NCI-H187 treated with DMSO at 0.1 percent for 48 hours (cell line): ENCODE data around the gene RPRD1A.
"Not testable (repeated sequence)": the region's sequence is repeated elsewhere in the genome, so short reads cannot be mapped to it uniquely, and the experiment has no call there.

ENCODE experiments used
- DNase-seq: peaks from one replicate; lab custom pipeline; 2025; lab: John Stamatoyannopoulos, UW

Gene RPRD1A

DNA sequence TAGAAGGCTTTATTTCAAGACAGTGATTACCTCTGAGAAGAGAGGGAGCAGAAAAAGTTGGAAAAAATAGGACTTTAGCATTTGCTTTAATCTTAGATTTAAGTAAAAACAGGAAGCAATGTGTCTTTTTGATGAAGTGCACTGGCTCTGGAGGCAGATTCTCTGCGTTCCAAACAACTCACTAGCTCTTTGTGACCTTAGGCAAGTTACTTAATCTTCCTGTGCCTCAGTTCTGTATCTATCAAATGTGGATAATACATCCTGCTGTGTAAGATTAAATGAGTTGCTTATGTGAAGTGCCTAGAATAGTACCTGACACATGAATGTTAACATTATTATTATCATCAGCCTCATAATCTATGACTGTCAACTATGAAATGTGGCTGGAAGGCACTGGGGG, 42.3 kb downstream of the RPRD1A start:
- no peak for DNase-seq

- not testable (repeated sequence) for DNase-seq
Measured at GRCh38 chr18:36024241-36024640, 43.1 kb downstream of the RPRD1A start.

- DNase-seq: no peak
Measured at GRCh38 chr18:36023336-36023735, 44.0 kb downstream of the RPRD1A start.

DNA sequence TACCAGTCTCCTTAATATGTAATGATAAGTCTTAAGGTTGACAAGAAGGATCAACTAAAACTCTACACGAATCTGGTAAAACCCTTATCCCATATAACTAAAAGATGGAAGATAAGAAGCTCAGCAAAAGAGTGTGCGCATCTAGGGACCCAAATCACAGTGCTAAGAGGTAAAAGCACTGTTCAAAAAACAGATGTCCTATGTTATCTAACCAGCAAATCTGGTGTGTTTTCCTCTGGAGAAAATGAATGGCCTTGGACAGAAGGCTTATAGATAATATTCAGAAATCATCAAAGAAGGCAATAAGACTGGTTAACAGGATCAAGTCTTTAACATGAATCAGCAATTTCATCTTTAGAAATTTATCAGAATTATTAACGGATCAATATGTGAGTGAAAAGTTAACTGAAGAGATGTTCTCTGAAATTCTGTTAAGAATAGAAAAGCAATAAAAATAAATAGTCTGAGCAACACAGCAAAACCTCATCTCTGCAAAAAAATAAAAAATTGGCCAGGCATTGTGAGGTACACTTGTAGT, 47.1 kb downstream of the RPRD1A start:
- no peak for DNase-seq

GRCh38 chr18:36017232-36017631, 50.1 kb downstream of the RPRD1A start:
- no peak for DNase-seq

GRCh38 chr18:36015629-36016028, 51.7 kb downstream of the RPRD1A start:
- no peak for DNase-seq

- no peak for DNase-seq
Measured at GRCh38 chr18:36012891-36013290, 54.5 kb downstream of the RPRD1A start.

GRCh38 chr18:36009214-36009613, 58.1 kb downstream of the RPRD1A start:
- DNase-seq: no peak

DNA sequence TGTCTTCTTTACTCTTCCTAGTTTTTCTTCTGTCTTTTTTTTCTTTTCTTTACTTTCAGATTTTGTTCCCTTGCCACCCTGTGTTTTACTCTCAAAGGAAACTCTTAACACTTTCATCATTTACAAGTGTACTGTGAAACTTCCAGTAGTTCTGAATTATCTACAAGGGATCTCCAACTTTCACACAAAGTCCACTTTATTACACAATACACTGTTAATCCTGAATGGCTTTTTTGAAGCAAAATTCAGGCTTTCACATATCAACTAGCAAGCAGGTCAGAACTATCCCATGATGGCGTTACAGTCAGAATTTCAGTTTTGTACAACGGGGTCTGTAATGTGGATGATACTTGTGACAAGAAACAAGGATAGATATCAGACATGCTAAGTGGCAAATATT, 60.4 kb downstream of the RPRD1A start:
- DNase-seq: no peak

DNA sequence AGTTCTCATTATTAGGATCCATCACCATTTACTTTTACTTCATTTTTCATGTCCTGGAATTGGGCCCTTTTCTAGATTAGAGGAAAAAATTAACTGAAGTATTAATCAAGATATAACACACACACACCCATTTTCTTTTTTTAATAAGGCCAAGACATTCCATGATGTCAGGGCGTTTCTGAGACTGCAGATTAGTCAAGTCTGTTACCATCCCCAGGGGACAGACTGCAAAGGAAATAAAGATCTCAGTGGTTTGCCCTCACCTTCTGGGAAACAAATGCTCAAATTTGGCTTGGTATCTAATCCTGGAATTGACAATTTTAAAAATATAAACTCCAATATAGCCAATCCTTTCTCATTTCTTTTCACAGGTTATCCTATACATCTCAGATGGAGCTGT, 67.4 kb downstream of the RPRD1A start:
- no peak for DNase-seq

DNA sequence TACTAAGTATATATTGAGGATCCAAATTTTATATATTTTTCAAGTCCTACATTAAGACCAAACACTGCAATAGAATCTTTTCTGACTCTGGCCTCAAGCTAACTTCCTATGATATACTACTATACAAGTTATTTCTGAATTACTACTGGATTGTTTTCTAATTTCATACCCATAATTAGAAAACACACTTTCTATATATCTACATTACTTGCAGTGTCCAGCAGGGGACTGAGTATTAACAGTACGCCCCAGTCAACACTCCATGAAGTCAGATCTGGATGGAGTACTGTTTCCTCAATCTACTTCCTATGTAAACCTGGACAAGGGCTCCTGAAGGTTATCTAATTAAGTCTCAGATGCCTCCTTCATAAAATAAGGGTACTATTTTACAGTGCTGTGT, 68.4 kb downstream of the RPRD1A start:
- no peak for DNase-seq

- no peak for DNase-seq
Measured at GRCh38 chr18:35993013-35993412, 74.3 kb downstream of the RPRD1A start.

DNA sequence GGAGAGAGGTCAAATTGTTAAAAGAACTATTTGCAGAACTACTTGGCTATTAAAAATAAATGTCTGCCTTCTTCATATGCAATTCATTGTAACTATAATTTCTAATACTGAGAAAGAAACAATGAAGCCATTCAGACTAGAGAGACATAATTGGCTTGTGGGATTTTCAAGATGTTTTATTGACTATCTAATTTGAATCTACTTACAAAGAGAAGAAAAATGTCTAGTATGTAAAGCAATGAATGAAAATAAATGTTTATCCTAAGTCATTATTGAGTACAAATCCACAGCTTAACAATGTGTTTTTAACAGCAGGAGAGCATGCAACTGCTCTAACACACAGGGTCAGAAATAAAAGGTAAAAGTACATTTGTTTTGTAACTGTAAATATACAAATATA, 75.7 kb downstream of the RPRD1A start:
- no peak for DNase-seq

GRCh38 chr18:35983818-35984217, 83.5 kb downstream of the RPRD1A start:
- no peak for DNase-seq

DNA sequence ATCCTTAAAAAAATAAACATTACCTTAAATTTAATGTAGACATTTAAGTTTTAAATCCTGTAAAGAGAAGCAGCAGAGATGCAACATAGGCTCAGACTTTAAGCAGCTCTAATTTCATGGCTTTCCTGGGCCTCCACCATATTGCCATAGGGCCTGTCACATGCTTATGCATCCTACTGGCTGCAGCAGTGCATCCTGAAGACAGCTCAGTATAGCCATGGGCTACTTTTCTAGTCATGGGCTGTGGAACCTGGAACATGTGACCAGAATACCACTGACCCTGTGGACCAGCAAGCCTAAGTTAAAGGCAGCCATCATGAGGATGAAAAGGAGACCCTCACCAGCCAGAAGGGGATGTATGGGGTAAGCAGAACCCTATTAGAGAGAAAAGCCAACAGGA, 84.2 kb downstream of the RPRD1A start:
- DNase-seq: no peak

GRCh38 chr18:35982409-35983114, 84.8 kb downstream of the RPRD1A start:
- DNase-seq: no peak

DNA sequence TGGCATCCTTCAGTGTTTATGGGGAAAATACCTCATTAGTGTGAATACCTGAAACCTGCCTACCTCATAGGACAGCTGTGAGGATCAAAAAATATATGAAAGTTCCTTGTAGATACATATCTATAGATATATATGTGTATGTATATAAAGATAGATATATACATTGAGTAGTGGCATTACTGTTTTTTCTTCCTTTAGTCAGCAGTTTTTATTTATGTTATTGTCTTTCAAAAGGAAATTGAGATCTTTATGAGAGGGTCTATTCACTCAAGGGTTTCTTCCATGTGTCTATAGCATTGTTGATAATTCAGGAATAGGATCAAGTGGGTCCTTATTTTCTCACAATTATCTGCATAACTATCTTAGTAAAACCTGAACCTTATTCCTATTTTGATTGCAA, 88.2 kb downstream of the RPRD1A start:
- DNase-seq: no peak

DNA sequence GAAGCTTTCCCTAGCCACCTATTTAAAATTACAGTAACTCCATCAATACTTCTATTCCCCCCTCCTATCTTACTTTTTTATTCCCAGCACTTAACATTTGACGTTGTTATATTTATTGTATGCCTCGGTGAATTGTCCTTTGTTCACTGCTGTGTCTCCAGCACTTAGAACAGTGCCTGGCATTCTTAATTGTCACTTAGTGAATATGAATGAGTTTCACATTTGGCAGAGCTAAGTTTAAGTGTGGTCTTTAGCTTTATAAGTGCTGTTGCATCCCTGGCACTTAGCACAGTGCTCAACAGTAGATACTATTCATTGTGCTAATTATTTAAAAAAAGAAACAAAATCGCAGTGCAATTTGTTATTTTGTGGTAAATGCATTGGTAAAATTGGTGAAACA, 93.2 kb downstream of the RPRD1A start:
- no peak for DNase-seq

DNA sequence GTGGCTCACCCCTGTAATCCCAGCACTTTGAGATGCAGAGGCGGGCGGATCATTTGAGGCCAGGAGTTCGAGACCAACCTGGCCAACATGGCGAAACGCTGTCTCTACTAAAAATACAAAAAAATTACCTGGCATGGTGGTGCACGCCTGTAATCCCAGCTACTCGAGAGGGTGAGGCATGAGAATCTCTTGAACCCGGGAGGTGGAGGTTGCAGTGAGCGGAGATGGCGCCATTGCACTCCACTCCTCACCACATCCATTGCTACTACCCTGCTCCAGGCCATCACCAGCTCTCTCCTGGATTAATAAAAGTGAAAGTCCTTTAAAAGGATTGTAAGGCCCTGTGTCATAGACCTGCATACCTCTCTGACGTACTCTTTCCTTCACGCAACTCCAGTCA, 93.7 kb downstream of the RPRD1A start:
- DNase-seq: no peak

GRCh38 chr18:35972197-35973000, 95.0 kb downstream of the RPRD1A start, which contains the start of gene RMP24:
RMP24 (plus strand) TSS chr18:35972679.
- peak; percentile 72 for DNase-seq

GRCh38 chr18:35971661-35972196, 95.6 kb downstream of the RPRD1A start:
- no peak for DNase-seq

DNA sequence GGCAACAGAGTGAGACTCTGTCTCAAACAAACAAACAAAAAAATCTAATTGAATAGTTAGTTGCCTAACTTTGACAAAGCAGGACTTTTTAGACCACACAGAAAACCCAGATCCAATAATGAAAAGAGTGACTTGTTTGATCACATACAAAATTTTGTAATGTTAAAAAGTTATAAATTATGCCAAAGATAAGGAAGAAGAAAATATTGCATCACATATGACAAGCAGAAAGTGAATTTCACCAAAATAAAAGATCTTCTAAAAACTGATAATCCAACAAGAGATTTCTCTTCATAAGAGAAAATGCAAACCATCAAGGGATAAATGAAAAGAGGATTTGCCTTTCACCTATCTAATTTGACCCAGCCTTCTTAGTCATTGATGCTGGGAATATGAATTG, 97.7 kb downstream of the RPRD1A start:
- DNase-seq: no peak

DNA sequence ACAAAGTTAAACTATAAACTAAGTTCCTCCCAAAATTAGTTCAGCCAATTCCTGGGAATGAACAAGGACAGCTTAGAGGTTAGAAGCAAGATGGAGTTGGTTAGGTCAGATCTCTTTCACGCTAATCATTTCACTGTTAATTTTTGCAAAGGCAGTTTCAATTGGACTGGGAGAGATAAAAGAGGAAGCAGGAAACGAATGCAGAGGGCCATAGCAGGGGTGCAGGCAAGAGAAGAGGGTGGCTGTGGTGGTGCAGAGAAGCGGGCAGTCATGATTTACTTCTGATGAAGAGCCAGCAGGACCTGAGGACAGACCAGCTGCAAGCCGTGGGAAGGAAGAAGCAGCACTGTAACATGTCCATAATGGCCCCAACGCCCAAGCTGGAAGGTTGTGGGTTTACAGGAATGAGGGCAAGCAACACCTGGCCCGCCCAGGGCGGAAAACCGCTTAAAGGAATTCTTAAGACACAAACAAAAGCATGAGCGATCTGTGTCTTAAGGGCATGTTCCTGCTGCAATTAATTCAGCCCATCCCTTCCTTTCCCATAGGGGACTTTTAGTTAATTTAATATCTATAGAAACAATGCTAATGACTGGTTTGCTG, 99.0 kb downstream of the RPRD1A start:
- DNase-seq: no peak
